Glutamatergic neuron (in vitro differentiated cells): ENCODE measurements around the gene BICRAL. TPM values are rescaled to one million over a fixed set of nuclear protein-coding genes. Genes with fewer than 3 reads are reported as not detected.

Source experiments
- DNase-seq: peaks from one replicate; pipeline ENCODE4 v3.0.0; 2022
- H3K27ac Mint-ChIP-seq: one replicate; pipeline ENCODE4 v1.8.0; 2020; ENCODE audit warnings: mild to moderate bottlenecking, mixed read lengths, inconsistent platforms; ENCODE audit not compliant: unreplicated experiment
- H3K27me3 Mint-ChIP-seq: one replicate; pipeline ENCODE4 v1.8.0; 2020; ENCODE audit warnings: mild to moderate bottlenecking, moderate library complexity, mixed read lengths, inconsistent platforms; ENCODE audit not compliant: unreplicated experiment
- H3K36me3 Mint-ChIP-seq: one replicate; pipeline ENCODE4 v1.8.0; 2020; ENCODE audit warnings: mild to moderate bottlenecking, mixed read lengths, inconsistent platforms; ENCODE audit not compliant: unreplicated experiment
- H3K4me1 Mint-ChIP-seq: one replicate; pipeline ENCODE4 v1.8.0; 2020; ENCODE audit warnings: mild to moderate bottlenecking, low read depth, mixed read lengths, inconsistent platforms; ENCODE audit not compliant: unreplicated experiment
- H3K4me3 Mint-ChIP-seq: one replicate; pipeline ENCODE4 v1.8.0; 2020; ENCODE audit warnings: mild to moderate bottlenecking, mixed read lengths, inconsistent platforms; ENCODE audit not compliant: unreplicated experiment
- H3K9me3 Mint-ChIP-seq: one replicate; pipeline ENCODE4 v1.8.0; 2020; ENCODE audit warnings: mild to moderate bottlenecking, moderate library complexity, mixed read lengths, inconsistent platforms; ENCODE audit not compliant: unreplicated experiment
- CTCF ChIP-seq: fragments of 200-600 bp; sonication (generic); IDR thresholded peaks from one replicate; pipeline ENCODE4 v1.5.0; 2021; ENCODE audit not compliant: partially characterized antibody, unreplicated experiment
- total RNA-seq: library from RNA; stranded (reverse); fragmentation: NEBNext Ultra II Directional; extraction: Animal tissue kit (Norgen Biotek cat#: 25700); gene quantifications from one replicate; pipeline ENCODE4 v1.2.1, GENCODE V29; 2021; ENCODE audit not compliant: unreplicated experiment

BICRAL gene
- total RNA-seq, 1 donor from 2014 or later: 11.0 TPM

GRCh38 chr6:42909835-42910234 is 128.0 kb downstream of the BICRAL start:
- no peak for TF ChIP-seq CTCF
- Mint-ChIP-seq H3K4me3 (no peak overlapping the region), H3K4me1 (peaks cover 2% of the 10 kb centered on the region), H3K27me3 (peaks cover 6% of the 10 kb centered on the region), H3K36me3 (no peaks in the 10 kb centered on the region), H3K9me3 (no peaks in the 10 kb centered on the region), H3K27ac (no peak overlapping the region)
- no peak for DNase-seq

- Mint-ChIP-seq H3K4me3 (peak overlapping the region; percentile 86), H3K27ac (peak overlapping the region; percentile 71)
- peak; percentile 67 for DNase-seq
These were observed 129.5 kb downstream of the BICRAL start for GRCh38 chr6:42911171-42912021.

GRCh38 chr6:42914546-42914945 is 132.7 kb downstream of the BICRAL start:
- no peak for TF ChIP-seq CTCF
- peaks cover 2% of the 10 kb centered on the region for H3K4me1 Mint-ChIP-seq
- no peak overlapping the region for H3K4me3 Mint-ChIP-seq
- no peaks in the 10 kb centered on the region for H3K9me3 Mint-ChIP-seq
- peaks cover 4% of the 10 kb centered on the region for H3K27me3 Mint-ChIP-seq
- H3K27ac Mint-ChIP-seq: no peak overlapping the region
- DNase-seq: no peak
- H3K36me3 Mint-ChIP-seq: no peaks in the 10 kb centered on the region

More at GRCh38 chr6:42911171-42912021, 129.5 kb downstream of the BICRAL start:
- no peaks in the 10 kb centered on the region for H3K36me3 Mint-ChIP-seq
- H3K9me3 Mint-ChIP-seq: no peaks in the 10 kb centered on the region
- no peak for TF ChIP-seq CTCF
- peaks cover 4% of the 10 kb centered on the region for H3K27me3 Mint-ChIP-seq
- H3K4me1 Mint-ChIP-seq: peaks cover 2% of the 10 kb centered on the region

GRCh38 chr6:42915732-42916131 is 133.9 kb downstream of the BICRAL start, which contains the start of gene PTCRA:
TSS of gene PTCRA (plus strand) at chr6:42916053. CDS start at chr6:42916070, 17 bp downstream.
- TF ChIP-seq CTCF: no peak
- Mint-ChIP-seq H3K27ac (no peak within 1 kb of the TSS), H3K4me3 (no peak within 1 kb of the TSS), H3K9me3 (no peaks in the 10 kb centered on the region), H3K36me3 (no peaks in the 10 kb centered on the region), H3K4me1 (peaks cover 2% of the 10 kb centered on the region), H3K27me3 (peaks cover 4% of the 10 kb centered on the region)
- DNase-seq: no peak

GRCh38 chr6:42916288-42916687 is 134.4 kb downstream of the BICRAL start:
- no peaks in the 10 kb centered on the region for H3K9me3 Mint-ChIP-seq
- H3K27ac Mint-ChIP-seq: no peak overlapping the region
- TF ChIP-seq CTCF: no peak
- DNase-seq: no peak
- H3K36me3 Mint-ChIP-seq: no peaks in the 10 kb centered on the region
- H3K4me1 Mint-ChIP-seq: peaks cover under 1% of the 10 kb centered on the region
- no peak overlapping the region for H3K4me3 Mint-ChIP-seq
- peaks cover 1% of the 10 kb centered on the region for H3K27me3 Mint-ChIP-seq
